Activated CD8-positive, alpha-beta memory T cell treated with anti-CD3 and anti-CD28 coated beads for 36 hours (primary cell): ENCODE data around the gene CDIP1. TPM values are rescaled to one million over a fixed set of nuclear protein-coding genes. Genes with fewer than 3 reads are reported as not detected.

Experiments
- total RNA-seq, 2 experiments: library from RNA; stranded (reverse); gene quantifications; one replicate each; pipeline ENCODE4 v1.2.3, GENCODE V29; 2021

CDIP1 gene
- total RNA-seq, 2 experiments from 2014 or later = 38.7 to 39.3 TPM

Other genes starting within 250 kb of the CDIP1 start
- gene GLIS2, start 222.7 kb downstream of the CDIP1 start, total RNA-seq = under 1 TPM; 0.15 to 0.25 TPM
- 10 to 100 TPM; 72.6 to 73.8 TPM for gene PAM16, start 187.5 kb downstream of the CDIP1 start, total RNA-seq
- under 1 TPM; 0.13 TPM for gene VASN, start 166.9 kb downstream of the CDIP1 start, total RNA-seq
- 10 to 100 TPM; 80.2 to 86.3 TPM for gene CORO7, start 122.2 kb downstream of the CDIP1 start, total RNA-seq
- gene DNAJA3, start 112.9 kb downstream of the CDIP1 start, total RNA-seq = 100 to 1,000 TPM; 109 to 111 TPM
- gene NMRAL1, start 64.1 kb downstream of the CDIP1 start, total RNA-seq = 10 to 100 TPM; 67.8 to 70.8 TPM
- gene HMOX2, start 62.4 kb downstream of the CDIP1 start, total RNA-seq = 10 to 100 TPM; 92.9 to 94.6 TPM
- under 1 TPM; 0.08 to 0.11 TPM for gene C16orf96, start 17.6 kb upstream of the CDIP1 start, total RNA-seq
- 10 to 100 TPM; 19.5 to 21.0 TPM for gene UBALD1, start 76.1 kb upstream of the CDIP1 start, total RNA-seq
- 10 to 100 TPM; 61.9 to 64.2 TPM for gene MGRN1, start 86.1 kb upstream of the CDIP1 start, total RNA-seq
- 10 to 100 TPM; 34.0 to 34.4 TPM for gene NUDT16L1, start 154.8 kb upstream of the CDIP1 start, total RNA-seq
- 10 to 100 TPM; 16.3 to 17.3 TPM for gene ANKS3, start 195.5 kb upstream of the CDIP1 start, total RNA-seq
- under 1 TPM; 0.25 to 0.32 TPM for gene DNAAF8, start 195.8 kb upstream of the CDIP1 start, total RNA-seq
- 10 to 100 TPM in 1 of 2 experiments, 1 to 10 TPM in 1; 10.0 to 12.0 TPM for gene ZNF500, start 228.4 kb upstream of the CDIP1 start, total RNA-seq
- not detected for gene SEPTIN12, start 249.6 kb upstream of the CDIP1 start, total RNA-seq